NCI-H146 treated with DMSO at 0.1 percent for 48 hours (cell line): ENCODE results near the gene BTG4.

Experiments
- DNase-seq: peaks from one replicate; lab custom pipeline; 2025; ENCODE audit not compliant: unreplicated experiment; lab: John Stamatoyannopoulos, UW

BTG4 gene

DNA sequence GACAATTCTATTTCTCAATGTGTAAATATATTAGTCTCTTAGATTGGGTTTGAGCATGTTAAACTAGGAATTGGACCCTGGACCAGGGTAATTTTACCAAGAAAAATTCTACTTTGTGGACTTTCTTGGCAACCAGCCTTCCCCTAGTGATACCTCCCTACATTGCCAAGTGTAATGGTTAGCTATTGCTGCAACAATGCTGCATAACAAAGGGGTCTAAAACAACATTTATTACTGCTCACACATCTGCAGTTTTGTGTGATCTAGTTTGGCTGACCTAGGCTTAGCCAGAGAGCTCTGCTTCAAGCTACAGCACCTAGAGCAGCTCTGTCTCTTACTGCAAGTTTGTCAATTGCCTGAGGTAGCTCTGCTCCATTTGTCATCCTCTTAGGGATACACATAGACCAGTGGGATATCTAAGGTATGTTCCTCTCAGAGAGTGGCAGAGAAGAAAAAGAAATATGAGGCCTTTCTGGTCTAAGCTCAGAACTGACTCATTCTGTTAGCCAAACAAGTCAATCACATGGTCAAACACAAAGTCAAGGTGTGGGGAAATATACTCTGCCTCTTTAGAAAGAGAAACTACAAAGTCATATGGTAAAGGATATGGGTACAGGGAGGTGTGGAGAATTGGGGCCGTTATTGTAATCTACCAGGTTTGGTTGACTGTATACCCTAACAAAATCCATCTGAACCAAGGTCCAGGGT, 26.4 kb upstream of the BTG4 start:
- no peak for DNase-seq

DNA sequence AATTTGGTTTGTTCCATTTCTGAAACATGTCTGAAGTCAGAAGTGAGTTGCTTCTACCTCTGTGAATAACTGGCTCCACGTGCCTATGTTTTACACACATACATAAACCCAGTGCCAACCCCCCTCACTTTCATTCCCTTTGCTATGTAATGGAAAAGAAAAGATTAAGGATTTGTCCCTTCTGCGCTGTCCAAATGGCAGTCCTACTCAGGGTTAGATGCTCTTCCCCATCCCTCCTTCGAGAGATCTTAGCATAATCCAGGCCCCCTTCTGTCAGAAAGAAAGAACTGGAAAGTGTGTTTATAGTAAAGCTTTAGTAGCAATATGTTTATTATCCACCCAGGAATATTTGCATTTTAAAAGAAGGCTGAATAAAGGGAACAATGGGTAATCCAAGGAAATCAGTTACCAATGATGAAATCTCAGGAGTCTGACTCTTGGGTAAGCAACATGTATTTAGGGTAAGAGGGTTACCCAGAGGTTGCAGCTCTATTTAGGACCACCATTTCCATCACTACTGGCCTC, 25.2 kb upstream of the BTG4 start:
- DNase-seq, result no peak

DNA sequence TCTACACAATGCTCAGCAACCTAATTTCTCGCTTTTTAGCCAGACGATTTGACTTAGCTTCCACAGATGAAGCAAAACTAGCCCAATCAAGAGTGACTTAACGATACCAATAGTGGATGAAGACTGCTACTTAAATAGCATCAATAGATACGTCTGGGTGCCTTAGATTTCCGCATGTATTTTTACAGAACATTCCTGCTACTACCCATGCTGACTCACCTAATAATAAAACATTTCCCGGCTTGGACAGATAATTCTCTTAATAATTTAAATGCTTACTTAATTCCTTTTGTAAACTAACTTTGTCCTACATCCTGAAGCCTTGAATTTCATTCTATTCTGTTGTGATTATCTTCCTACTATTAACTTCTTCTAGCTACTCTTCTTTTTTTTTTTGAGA, 23.1 kb upstream of the BTG4 start:
- no peak for DNase-seq

- no peak for DNase-seq
Observed at GRCh38 chr11:111532365-111532709, 20.2 kb upstream of the BTG4 start.

DNA sequence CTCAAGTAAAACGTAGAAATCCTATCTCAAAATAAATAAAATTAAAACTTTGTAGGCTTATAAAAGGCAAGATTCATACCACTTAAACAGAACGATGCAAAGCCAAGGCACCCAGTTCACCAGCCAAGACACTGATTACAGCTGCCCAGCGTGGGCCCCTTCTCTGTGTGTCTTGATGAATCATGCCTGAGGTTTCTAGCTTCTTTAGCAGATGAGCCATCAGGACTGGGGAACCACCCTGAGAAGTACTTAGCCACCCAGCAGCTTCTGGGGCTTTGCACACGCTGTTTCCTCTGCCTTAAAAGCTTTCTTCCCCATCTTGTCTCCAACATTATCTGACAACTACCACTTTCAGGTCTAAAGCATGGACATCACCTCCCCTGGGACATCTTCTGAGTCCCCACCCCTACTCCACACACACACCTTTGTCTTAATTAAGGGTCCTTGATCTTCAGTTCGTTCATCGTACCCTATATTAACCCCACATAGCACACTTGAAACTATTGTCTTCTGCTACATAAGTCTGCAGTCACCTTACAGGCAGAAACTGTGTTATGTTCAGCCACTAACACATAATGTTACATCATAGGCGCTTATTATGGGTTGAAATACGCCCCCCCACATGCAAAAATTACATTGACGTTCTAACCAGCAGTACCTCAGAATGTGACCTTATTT, 19.6 kb upstream of the BTG4 start:
- no peak for DNase-seq

- DNase-seq, result no peak
Observed at GRCh38 chr11:111531136-111531535, 18.9 kb upstream of the BTG4 start.

DNA sequence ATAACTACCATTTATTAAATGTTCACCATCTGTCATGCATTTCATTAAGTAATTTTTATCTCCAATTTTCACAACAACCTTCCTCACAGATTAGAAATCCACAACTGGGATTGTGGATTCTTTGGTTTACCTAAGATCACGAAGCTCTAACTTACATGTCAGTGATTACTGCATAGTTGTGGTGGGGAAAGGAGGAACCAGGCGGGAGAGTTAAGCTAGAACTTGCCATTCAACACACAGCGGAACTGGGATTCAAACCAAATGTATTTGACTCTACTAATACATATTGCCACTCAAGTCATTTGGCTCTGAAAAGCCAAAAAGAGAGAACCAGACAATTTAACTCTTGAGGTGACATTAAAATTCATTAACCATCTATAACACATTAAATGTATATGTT, 17.9 kb upstream of the BTG4 start:
- DNase-seq, result no peak

GRCh38 chr11:111528557-111528956, 16.4 kb upstream of the BTG4 start:
- no peak for DNase-seq

- DNase-seq, result no peak
Observed at GRCh38 chr11:111527279-111527678, 15.1 kb upstream of the BTG4 start.

DNA sequence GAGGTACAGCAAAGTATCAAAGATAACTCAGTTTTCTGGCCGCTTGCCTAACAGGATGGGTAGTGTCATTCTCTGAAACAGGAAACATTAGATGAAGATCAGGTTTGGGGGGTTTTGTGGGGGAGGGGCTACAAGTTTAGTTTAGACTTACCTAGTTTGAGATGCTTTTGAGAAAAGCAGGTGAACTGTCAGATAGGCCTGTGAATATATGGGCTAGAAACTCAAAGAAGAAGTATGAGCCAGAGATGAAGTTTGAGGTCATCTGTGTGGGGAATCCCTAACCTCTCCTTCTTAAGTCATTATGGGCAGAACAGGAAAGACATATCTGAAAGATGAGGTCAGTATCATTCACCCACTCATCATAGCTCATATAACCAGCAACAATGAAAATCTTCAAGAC, 14.3 kb upstream of the BTG4 start:
- no peak for DNase-seq

DNA sequence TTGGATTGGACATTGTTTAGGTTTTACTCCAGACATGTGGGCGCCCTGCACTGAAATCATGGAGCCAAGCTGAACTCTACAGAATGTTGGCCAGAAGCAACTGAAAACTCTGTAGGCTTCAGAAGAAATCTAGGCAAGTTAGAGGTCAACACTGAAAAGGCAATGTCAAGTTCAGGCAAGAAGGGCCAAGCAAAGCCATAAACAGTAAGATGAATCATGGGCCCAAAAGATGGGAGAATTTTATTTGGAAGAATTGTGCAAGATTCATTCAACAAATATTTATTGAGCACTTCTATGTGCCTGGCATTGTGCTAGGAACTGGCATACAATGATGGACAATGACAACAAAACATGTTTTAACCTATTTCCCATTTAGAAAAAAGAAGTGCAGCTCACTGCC, 13.3 kb upstream of the BTG4 start:
- no peak for DNase-seq

GRCh38 chr11:111524056-111524455, 11.9 kb upstream of the BTG4 start:
- no peak for DNase-seq

- DNase-seq, result no peak
Observed at GRCh38 chr11:111523343-111523742, 11.2 kb upstream of the BTG4 start.

DNA sequence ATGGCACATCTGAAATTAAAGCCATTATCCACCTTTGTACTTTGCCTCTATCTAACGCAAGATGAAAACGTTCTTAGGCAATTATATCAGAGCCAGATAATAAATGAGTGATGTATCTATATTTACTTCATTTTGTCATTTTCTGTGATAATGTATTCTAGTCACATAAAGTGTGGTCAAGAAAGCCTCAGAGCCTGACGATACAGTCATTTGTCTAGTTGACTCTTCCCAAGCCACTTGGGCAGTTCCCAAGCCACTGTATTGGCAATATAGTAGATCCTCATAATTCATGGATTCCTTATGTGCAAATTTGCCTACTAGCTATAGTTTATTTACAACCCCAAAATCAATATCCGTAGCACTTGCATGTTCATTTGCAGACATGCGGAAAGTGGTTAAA, 10.2 kb upstream of the BTG4 start:
- no peak for DNase-seq

GRCh38 chr11:111521135-111521534, 8.9 kb upstream of the BTG4 start:
- DNase-seq, result no peak

- DNase-seq, result no peak
Observed at GRCh38 chr11:111520560-111520959, 8.4 kb upstream of the BTG4 start.

- DNase-seq, result no peak
Observed at GRCh38 chr11:111518668-111519067, 6.5 kb upstream of the BTG4 start.

GRCh38 chr11:111515591-111515990, 3.4 kb upstream of the BTG4 start:
- no peak for DNase-seq

DNA sequence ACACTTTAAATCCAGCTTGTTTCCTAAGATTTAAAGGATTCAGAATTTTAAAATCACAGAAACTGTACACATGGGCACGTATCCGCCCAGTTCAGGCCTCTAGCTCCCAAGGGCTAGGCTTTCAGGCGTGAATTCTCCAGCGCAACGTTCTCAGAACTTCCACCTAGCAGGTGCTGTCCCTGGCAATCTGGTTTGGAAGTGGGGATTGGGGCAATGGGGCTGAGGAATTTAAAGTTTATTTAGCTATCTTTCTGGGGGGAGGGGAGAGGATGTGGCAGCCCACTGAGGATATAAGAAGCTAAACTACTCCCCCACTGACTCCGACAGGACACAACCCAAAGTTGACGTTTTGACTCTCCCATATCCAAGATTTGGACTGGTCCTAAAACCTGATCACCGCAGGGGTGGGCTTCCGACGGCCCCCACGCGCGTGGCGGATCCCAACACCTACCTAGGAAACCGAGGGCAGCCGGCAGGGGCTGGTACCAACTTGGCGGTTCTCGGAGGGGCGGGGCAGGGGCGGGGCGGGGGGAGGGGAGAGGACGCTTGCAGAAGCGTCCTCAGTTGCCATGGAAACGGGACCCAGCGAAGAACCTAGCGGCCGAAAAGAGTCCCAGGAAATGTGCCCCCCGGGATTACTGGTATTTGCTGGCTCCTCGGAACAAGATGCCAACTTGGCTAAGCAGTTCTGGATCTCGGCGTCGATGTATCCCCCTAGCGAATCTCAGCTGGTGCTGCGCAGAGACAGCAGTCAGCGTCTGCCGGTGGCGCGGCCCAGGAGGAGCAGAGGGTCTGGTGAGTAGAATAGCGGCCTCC, 2.2 kb upstream of the BTG4 start, which contains the start of gene HOATZ:
Gene HOATZ, plus strand, starts transcription at position 563 of the 816 bp plus-strand sequence. Its CDS starts 7 bp downstream, at position 570.
- DNase-seq, result peak; percentile 6

GRCh38 chr11:111513240-111513605, 1.0 kb upstream of the BTG4 start:
- no peak for DNase-seq

GRCh38 chr11:111510311-111510710, 1.9 kb downstream of the BTG4 start:
- DNase-seq, result no peak

DNA sequence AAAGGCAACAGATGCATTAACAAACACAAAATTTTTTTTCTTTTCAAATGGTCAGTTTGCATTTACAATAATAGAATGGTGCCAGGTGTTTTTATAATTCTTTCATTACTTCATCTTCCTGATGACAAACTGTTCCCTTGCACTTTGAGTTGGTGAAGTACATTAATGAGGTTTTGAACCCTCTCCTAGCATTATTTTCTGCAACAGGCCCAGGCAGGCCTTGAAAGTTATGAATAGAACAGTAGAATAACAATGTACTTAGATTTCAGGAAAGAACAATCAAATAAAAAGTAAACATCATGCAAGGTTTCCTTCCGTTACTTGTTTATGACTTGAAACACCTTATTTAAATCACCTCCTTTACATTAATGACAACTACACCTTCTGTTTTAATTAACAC, 9.6 kb downstream of the BTG4 start:
- DNase-seq, result no peak
